NCI-H748 treated with DMSO at 0.1 percent for 48 hours (cell line): Measurements from ENCODE around the gene TIMP4.

ENCODE experiments used
- DNase-seq: peaks from one replicate; lab custom pipeline; 2025; lab: John Stamatoyannopoulos, UW

TIMP4 gene

GRCh38 chr3:12147049-12147780 lies 11.5 kb downstream of the TIMP4 start:
- no peak for DNase-seq

- DNase-seq, result no peak
These were observed 14.7 kb downstream of the TIMP4 start for GRCh38 chr3:12143949-12144504.

- DNase-seq, result no peak
These were observed 16.2 kb downstream of the TIMP4 start for GRCh38 chr3:12142476-12142875.

- DNase-seq, result no peak
These were observed 17.4 kb downstream of the TIMP4 start for GRCh38 chr3:12141350-12141749.

- no peak for DNase-seq
These were observed 19.6 kb downstream of the TIMP4 start for GRCh38 chr3:12139111-12139511.

- no peak for DNase-seq
These were observed 20.7 kb downstream of the TIMP4 start for GRCh38 chr3:12138044-12138443.

- no peak for DNase-seq
These were observed 22.3 kb downstream of the TIMP4 start for GRCh38 chr3:12136371-12136770.

- no peak for DNase-seq
These were observed 23.6 kb downstream of the TIMP4 start for GRCh38 chr3:12135029-12135657.

- no peak for DNase-seq
These were observed 25.8 kb downstream of the TIMP4 start for GRCh38 chr3:12132881-12133280.

GRCh38 chr3:12131351-12132090 lies 27.2 kb downstream of the TIMP4 start:
- DNase-seq, result no peak

- no peak for DNase-seq
These were observed 31.3 kb downstream of the TIMP4 start for GRCh38 chr3:12127391-12127790.

GRCh38 chr3:12125772-12126171 lies 32.9 kb downstream of the TIMP4 start:
- DNase-seq, result no peak

GRCh38 chr3:12121466-12121865 lies 37.2 kb downstream of the TIMP4 start:
- DNase-seq, result no peak

GRCh38 chr3:12120374-12121140 lies 38.2 kb downstream of the TIMP4 start:
- DNase-seq, result no peak

- no peak for DNase-seq
These were observed 41.2 kb downstream of the TIMP4 start for GRCh38 chr3:12117473-12117872.

- DNase-seq, result no peak
These were observed 41.8 kb downstream of the TIMP4 start for GRCh38 chr3:12116870-12117269.

- DNase-seq, result no peak
These were observed 42.9 kb downstream of the TIMP4 start for GRCh38 chr3:12115849-12116248.

GRCh38 chr3:12115104-12115503 lies 43.6 kb downstream of the TIMP4 start:
- DNase-seq, result no peak

GRCh38 chr3:12114251-12114650 lies 44.5 kb downstream of the TIMP4 start:
- no peak for DNase-seq

- no peak for DNase-seq
These were observed 51.5 kb downstream of the TIMP4 start for GRCh38 chr3:12107071-12107713.
